HEK293T (cell line): Measurements from ENCODE around the gene SOWAHB.

Source experiments
- ARNT ChIP-seq: fragments of 450-650 bp; IDR thresholded peaks from 2 replicates; pipeline ENCODE4 v1.6.1; 2017; ENCODE audit warnings: mild to moderate bottlenecking
- BHLHE40 ChIP-seq: fragments of 450-650 bp; IDR thresholded peaks from 2 replicates; pipeline ENCODE4 v1.6.1; 2016; ENCODE audit warnings: mild to moderate bottlenecking, moderate library complexity, borderline replicate concordance
- CTBP1 ChIP-seq: fragments of 450-650 bp; IDR thresholded peaks from 2 replicates; pipeline ENCODE4 v1.6.1; 2016; ENCODE audit warnings: borderline replicate concordance
- ELF4 ChIP-seq: fragments of 450-650 bp; IDR thresholded peaks from 2 replicates; pipeline ENCODE4 v1.6.1; 2017; ENCODE audit warnings: antibody characterized with exemption
- FOXK2 ChIP-seq: fragments of 450-650 bp; IDR thresholded peaks from 2 replicates; pipeline ENCODE4 v1.6.1; 2016; ENCODE audit warnings: mild to moderate bottlenecking
- FOXM1 ChIP-seq: fragments of 450-650 bp; IDR thresholded peaks from 2 replicates; pipeline ENCODE4 v1.6.1; 2017; ENCODE audit warnings: mild to moderate bottlenecking, borderline replicate concordance
- L3MBTL2 ChIP-seq: fragments of 450-650 bp; conservative IDR thresholded peaks from 2 replicates; pipeline ENCODE4 v1.6.1; 2016; ENCODE audit warnings: mild to moderate bottlenecking
- SP1 ChIP-seq: fragments of 450-650 bp; IDR thresholded peaks from 2 replicates; pipeline ENCODE4 v1.6.1; 2017
- TARDBP ChIP-seq: fragments of 450-650 bp; IDR thresholded peaks from 2 replicates; pipeline ENCODE4 v1.6.1; 2016
- TF ChIP-seq, protein P1 (sequence below): fragments of 450-650 bp; IDR thresholded peaks from 2 replicates; pipeline ENCODE4 v1.6.1; 2016

DNA sequence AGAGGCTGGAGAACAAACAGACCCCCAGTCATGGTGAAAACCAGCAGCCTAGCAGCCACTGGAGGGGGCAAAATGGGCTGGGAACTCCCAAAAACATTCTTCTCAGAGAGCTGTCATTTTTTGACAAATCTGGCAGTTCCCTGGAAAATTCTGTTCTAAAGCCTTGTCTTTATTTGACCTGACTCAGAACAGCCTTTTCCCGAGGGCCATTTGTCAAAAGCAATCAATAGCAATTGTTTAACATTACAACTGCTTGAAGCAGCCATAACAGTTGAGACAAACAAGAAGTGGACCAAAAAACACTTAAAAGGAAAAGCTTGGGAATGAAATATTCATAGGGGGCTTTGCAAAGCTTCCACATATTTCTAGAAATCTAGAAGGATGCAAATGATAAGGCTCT is 39.6 kb downstream of the SOWAHB start:
- TF ChIP-seq FOXK2 (no peak), CTBP1 (no peak), FOXM1 (no peak), L3MBTL2 (no peak), BHLHE40 (no peak), SP1 (no peak), ELF4 (no peak), TARDBP (no peak), ARNT (no peak)
- TF ChIP-seq, protein P1, sequence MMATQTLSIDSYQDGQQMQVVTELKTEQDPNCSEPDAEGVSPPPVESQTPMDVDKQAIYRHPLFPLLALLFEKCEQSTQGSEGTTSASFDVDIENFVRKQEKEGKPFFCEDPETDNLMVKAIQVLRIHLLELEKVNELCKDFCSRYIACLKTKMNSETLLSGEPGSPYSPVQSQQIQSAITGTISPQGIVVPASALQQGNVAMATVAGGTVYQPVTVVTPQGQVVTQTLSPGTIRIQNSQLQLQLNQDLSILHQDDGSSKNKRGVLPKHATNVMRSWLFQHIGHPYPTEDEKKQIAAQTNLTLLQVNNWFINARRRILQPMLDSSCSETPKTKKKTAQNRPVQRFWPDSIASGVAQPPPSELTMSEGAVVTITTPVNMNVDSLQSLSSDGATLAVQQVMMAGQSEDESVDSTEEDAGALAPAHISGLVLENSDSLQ, result no peak
